Prostate gland (tissue), 2 donors: ENCODE data around the gene CDK11B.
"Not testable (repeated sequence)": the region's sequence is repeated elsewhere in the genome, so short reads cannot be mapped to it uniquely, and the experiment has no call there.

Experiments
- CTCF ChIP-seq, 4 experiments: fragments of 200-600 bp in 2 of 4; fragments of 450-650 bp in 2 of 4; sonication (generic) in 2 of 4; IDR thresholded peaks; 1 replicate in 3 of 4; 2 replicates in 1 of 4; pipeline ENCODE4 v1.5.1; 2016 to 2019; ENCODE audit warnings: antibody characterized with exemption in 4 of 4, mild to moderate bottlenecking in 2 of 4, moderate library complexity in 2 of 4
- POLR2A ChIP-seq: fragments of 450-650 bp; IDR thresholded peaks from one replicate; pipeline ENCODE4 v1.6.1; 2016; ENCODE audit warnings: antibody characterized with exemption, mild to moderate bottlenecking

- TF ChIP-seq CTCF (IDR thresholded peaks at IDR 0.05); POLR2A: not testable (repeated sequence)
These were observed 16.0 kb upstream of the CDK11B start for GRCh38 chr1:1674806-1675205.
